HG03457 (cell line): Measurements from ENCODE around the gene PRSS22.

Experiments used
- ATAC-seq: cut with Tn5 transposase; IDR thresholded peaks from one replicate; pipeline ENCODE4 v1.9.1; 2021; ENCODE audit warnings: moderate number of reproducible peaks; ENCODE audit not compliant: unreplicated experiment

Gene PRSS22

GRCh38 chr16:2816751-2817339 is 41.1 kb downstream of the PRSS22 start, which contains the start of gene PRSS21:
TSS of gene PRSS21 (plus strand) at chr16:2817237. CDS start at chr16:2817269, 32 bp downstream.
- no peak for ATAC-seq

- ATAC-seq: no peak
Observed at GRCh38 chr16:2815299-2815771, 42.6 kb downstream of the PRSS22 start.

- ATAC-seq: no peak
Observed at GRCh38 chr16:2814551-2815298, 43.2 kb downstream of the PRSS22 start.

- ATAC-seq: no peak
Observed at GRCh38 chr16:2813771-2814221, 44.2 kb downstream of the PRSS22 start.

GRCh38 chr16:2811703-2812471 is 46.1 kb downstream of the PRSS22 start:
- no peak for ATAC-seq

GRCh38 chr16:2810651-2811050 is 47.3 kb downstream of the PRSS22 start:
- ATAC-seq: no peak

- ATAC-seq: no peak
Observed at GRCh38 chr16:2809149-2809760, 48.7 kb downstream of the PRSS22 start.

GRCh38 chr16:2808181-2808580 is 49.8 kb downstream of the PRSS22 start:
- no peak for ATAC-seq

GRCh38 chr16:2806286-2806685 is 51.7 kb downstream of the PRSS22 start:
- no peak for ATAC-seq

GRCh38 chr16:2804728-2805127 is 53.2 kb downstream of the PRSS22 start:
- no peak for ATAC-seq

- no peak for ATAC-seq
Observed at GRCh38 chr16:2803545-2804195, 54.3 kb downstream of the PRSS22 start.
